ENCODE results near the gene MTURN.

Gene MTURN

GRCh38 chr7:30191809-30192208 is 57.0 kb downstream of the MTURN start:
- H3K9me3 Mint-ChIP-seq = peaks cover 10% of the 10 kb centered on the region
- no peak overlapping the region for H3K27ac Mint-ChIP-seq (ENCODE audit: low read depth)
- no peak overlapping the region for H3K4me3 Mint-ChIP-seq
- H3K27me3 Mint-ChIP-seq = no peaks in the 10 kb centered on the region
- ATAC-seq (replicated peaks; ENCODE audit: extremely low read depth, poor library complexity, severe bottlenecking) (no peak), DNase-seq (ENCODE audit: low spot score in 2 of 2) (no peak)
- H3K36me3 Mint-ChIP-seq (ENCODE audit: insufficient read depth) = no peaks in the 10 kb centered on the region
- H3K4me1 Mint-ChIP-seq = no peaks in the 10 kb centered on the region

- H3K4me1 Mint-ChIP-seq = no peaks in the 10 kb centered on the region
- H3K27me3 Mint-ChIP-seq = no peaks in the 10 kb centered on the region
- H3K36me3 Mint-ChIP-seq (ENCODE audit: insufficient read depth) = no peaks in the 10 kb centered on the region
Observed at GRCh38 chr7:30193336-30193943, 58.7 kb downstream of the MTURN start.

GRCh38 chr7:30196408-30196807 is 61.6 kb downstream of the MTURN start:
- Mint-ChIP-seq H3K4me3 (no peak overlapping the region), H3K4me1 (no peaks in the 10 kb centered on the region), H3K27ac (ENCODE audit: low read depth) (no peak overlapping the region), H3K9me3 (peaks cover 10% of the 10 kb centered on the region), H3K27me3 (no peaks in the 10 kb centered on the region), H3K36me3 (ENCODE audit: insufficient read depth) (no peaks in the 10 kb centered on the region)
- ATAC-seq (replicated peaks; ENCODE audit: extremely low read depth, poor library complexity, severe bottlenecking) (no peak), DNase-seq (ENCODE audit: low spot score in 2 of 2) (no peak)

More at GRCh38 chr7:30193336-30193943, 58.7 kb downstream of the MTURN start:
- Mint-ChIP-seq H3K9me3 (peaks cover 10% of the 10 kb centered on the region), H3K4me3 (no peak overlapping the region), H3K27ac (ENCODE audit: low read depth) (no peak overlapping the region)
- DNase-seq (ENCODE audit: low spot score in 2 of 2) = no peak
- ATAC-seq (replicated peaks; ENCODE audit: extremely low read depth, poor library complexity, severe bottlenecking) = no peak

- Mint-ChIP-seq H3K27ac (ENCODE audit: low read depth) (no peak overlapping the region), H3K9me3 (peaks cover 10% of the 10 kb centered on the region), H3K4me3 (no peak overlapping the region), H3K36me3 (ENCODE audit: insufficient read depth) (no peaks in the 10 kb centered on the region), H3K27me3 (no peaks in the 10 kb centered on the region), H3K4me1 (no peaks in the 10 kb centered on the region)
- DNase-seq (ENCODE audit: low spot score in 2 of 2) (no peak), ATAC-seq (replicated peaks; ENCODE audit: extremely low read depth, poor library complexity, severe bottlenecking) (no peak)
Observed at GRCh38 chr7:30197438-30197837, 62.7 kb downstream of the MTURN start.

GRCh38 chr7:30199271-30199670 is 64.5 kb downstream of the MTURN start:
- no peak overlapping the region for H3K27ac Mint-ChIP-seq (ENCODE audit: low read depth)

GRCh38 chr7:30200591-30200990 is 65.8 kb downstream of the MTURN start:
- no peak for DNase-seq (ENCODE audit: low spot score in 2 of 2)
- H3K4me3 Mint-ChIP-seq = no peak overlapping the region
- no peak overlapping the region for H3K27ac Mint-ChIP-seq (ENCODE audit: low read depth)

More at GRCh38 chr7:30199271-30199670, 64.5 kb downstream of the MTURN start:
- no peaks in the 10 kb centered on the region for H3K27me3 Mint-ChIP-seq
- no peaks in the 10 kb centered on the region for H3K4me1 Mint-ChIP-seq
- H3K36me3 Mint-ChIP-seq (ENCODE audit: insufficient read depth) = no peaks in the 10 kb centered on the region
- ATAC-seq (replicated peaks; ENCODE audit: extremely low read depth, poor library complexity, severe bottlenecking) (no peak), DNase-seq (ENCODE audit: low spot score in 2 of 2) (no peak)
- peaks cover 10% of the 10 kb centered on the region for H3K9me3 Mint-ChIP-seq
- H3K4me3 Mint-ChIP-seq = no peak overlapping the region

GRCh38 chr7:30201161-30201666 is 66.4 kb downstream of the MTURN start:
- Mint-ChIP-seq H3K4me1 (no peaks in the 10 kb centered on the region), H3K27me3 (no peaks in the 10 kb centered on the region), H3K36me3 (ENCODE audit: insufficient read depth) (no peaks in the 10 kb centered on the region), H3K4me3 (no peak overlapping the region), H3K27ac (ENCODE audit: low read depth) (no peak overlapping the region), H3K9me3 (no peaks in the 10 kb centered on the region)
- ATAC-seq (replicated peaks; ENCODE audit: extremely low read depth, poor library complexity, severe bottlenecking) (no peak), DNase-seq (ENCODE audit: low spot score in 2 of 2) (no peak)

More at GRCh38 chr7:30200591-30200990, 65.8 kb downstream of the MTURN start:
- Mint-ChIP-seq H3K27me3 (no peaks in the 10 kb centered on the region), H3K36me3 (ENCODE audit: insufficient read depth) (no peaks in the 10 kb centered on the region), H3K9me3 (peaks cover 3% of the 10 kb centered on the region), H3K4me1 (no peaks in the 10 kb centered on the region)
- ATAC-seq (replicated peaks; ENCODE audit: extremely low read depth, poor library complexity, severe bottlenecking) = no peak

GRCh38 chr7:30201921-30202320 is 67.1 kb downstream of the MTURN start:
- Mint-ChIP-seq H3K36me3 (ENCODE audit: insufficient read depth) (no peaks in the 10 kb centered on the region), H3K9me3 (no peaks in the 10 kb centered on the region), H3K4me1 (no peaks in the 10 kb centered on the region), H3K27me3 (no peaks in the 10 kb centered on the region), H3K27ac (ENCODE audit: low read depth) (no peak overlapping the region), H3K4me3 (no peak overlapping the region)
- no peak for DNase-seq (ENCODE audit: low spot score in 2 of 2)
- ATAC-seq (replicated peaks; ENCODE audit: extremely low read depth, poor library complexity, severe bottlenecking) = no peak

GRCh38 chr7:30202671-30203070 is 67.9 kb downstream of the MTURN start:
- Mint-ChIP-seq H3K4me1 (no peaks in the 10 kb centered on the region), H3K27me3 (no peaks in the 10 kb centered on the region), H3K36me3 (ENCODE audit: insufficient read depth) (no peaks in the 10 kb centered on the region), H3K27ac (ENCODE audit: low read depth) (no peak overlapping the region), H3K4me3 (no peak overlapping the region), H3K9me3 (no peaks in the 10 kb centered on the region)
- no peak for DNase-seq (ENCODE audit: low spot score in 2 of 2)
- no peak for ATAC-seq (replicated peaks; ENCODE audit: extremely low read depth, poor library complexity, severe bottlenecking)

GRCh38 chr7:30206491-30206890 is 71.7 kb downstream of the MTURN start:
- Mint-ChIP-seq H3K4me1 (no peaks in the 10 kb centered on the region), H3K36me3 (ENCODE audit: insufficient read depth) (no peaks in the 10 kb centered on the region), H3K27me3 (peaks cover 11% of the 10 kb centered on the region), H3K27ac (ENCODE audit: low read depth) (no peak overlapping the region), H3K9me3 (no peaks in the 10 kb centered on the region), H3K4me3 (no peak overlapping the region)
- DNase-seq (ENCODE audit: low spot score in 2 of 2) (no peak), ATAC-seq (replicated peaks; ENCODE audit: extremely low read depth, poor library complexity, severe bottlenecking) (no peak)

- Mint-ChIP-seq H3K9me3 (no peaks in the 10 kb centered on the region), H3K36me3 (ENCODE audit: insufficient read depth) (no peaks in the 10 kb centered on the region), H3K4me1 (no peaks in the 10 kb centered on the region), H3K27ac (ENCODE audit: low read depth) (no peak overlapping the region), H3K27me3 (peaks cover 11% of the 10 kb centered on the region), H3K4me3 (no peak overlapping the region)
- ATAC-seq (replicated peaks; ENCODE audit: extremely low read depth, poor library complexity, severe bottlenecking) (no peak), DNase-seq (ENCODE audit: low spot score in 2 of 2) (no peak)
Observed at GRCh38 chr7:30206942-30207341, 72.2 kb downstream of the MTURN start.

- no peaks in the 10 kb centered on the region for H3K4me1 Mint-ChIP-seq
- no peak for ATAC-seq (replicated peaks; ENCODE audit: extremely low read depth, poor library complexity, severe bottlenecking)
- no peak overlapping the region for H3K27ac Mint-ChIP-seq (ENCODE audit: low read depth)
- H3K27me3 Mint-ChIP-seq = peaks cover 11% of the 10 kb centered on the region
- no peaks in the 10 kb centered on the region for H3K9me3 Mint-ChIP-seq
- no peak for DNase-seq (ENCODE audit: low spot score in 2 of 2)
- no peak overlapping the region for H3K4me3 Mint-ChIP-seq
- H3K36me3 Mint-ChIP-seq (ENCODE audit: insufficient read depth) = no peaks in the 10 kb centered on the region
Observed at GRCh38 chr7:30207376-30207775, 72.6 kb downstream of the MTURN start.

- H3K27ac Mint-ChIP-seq (ENCODE audit: low read depth) = no peak overlapping the region
- no peaks in the 10 kb centered on the region for H3K36me3 Mint-ChIP-seq (ENCODE audit: insufficient read depth)
- ATAC-seq (replicated peaks; ENCODE audit: extremely low read depth, poor library complexity, severe bottlenecking) (no peak), DNase-seq (ENCODE audit: low spot score in 2 of 2) (no peak)
- H3K27me3 Mint-ChIP-seq = peaks cover 11% of the 10 kb centered on the region
- no peaks in the 10 kb centered on the region for H3K4me1 Mint-ChIP-seq
- H3K4me3 Mint-ChIP-seq = no peak overlapping the region
- H3K9me3 Mint-ChIP-seq = no peaks in the 10 kb centered on the region
Observed at GRCh38 chr7:30209951-30210350, 75.2 kb downstream of the MTURN start.
